ENCODE measurements around the gene DTHD1. TPM values are rescaled to one million over a fixed set of nuclear protein-coding genes. Genes with fewer than 3 reads are reported as not detected.

DTHD1 gene
- total and polyA plus RNA-seq, 10 of the 15 experiments (the other 5 are each of a cell fraction or from before 2014, with no cell fraction given), result 0.05 to 2.8 (median 1.4) TPM

DNA sequence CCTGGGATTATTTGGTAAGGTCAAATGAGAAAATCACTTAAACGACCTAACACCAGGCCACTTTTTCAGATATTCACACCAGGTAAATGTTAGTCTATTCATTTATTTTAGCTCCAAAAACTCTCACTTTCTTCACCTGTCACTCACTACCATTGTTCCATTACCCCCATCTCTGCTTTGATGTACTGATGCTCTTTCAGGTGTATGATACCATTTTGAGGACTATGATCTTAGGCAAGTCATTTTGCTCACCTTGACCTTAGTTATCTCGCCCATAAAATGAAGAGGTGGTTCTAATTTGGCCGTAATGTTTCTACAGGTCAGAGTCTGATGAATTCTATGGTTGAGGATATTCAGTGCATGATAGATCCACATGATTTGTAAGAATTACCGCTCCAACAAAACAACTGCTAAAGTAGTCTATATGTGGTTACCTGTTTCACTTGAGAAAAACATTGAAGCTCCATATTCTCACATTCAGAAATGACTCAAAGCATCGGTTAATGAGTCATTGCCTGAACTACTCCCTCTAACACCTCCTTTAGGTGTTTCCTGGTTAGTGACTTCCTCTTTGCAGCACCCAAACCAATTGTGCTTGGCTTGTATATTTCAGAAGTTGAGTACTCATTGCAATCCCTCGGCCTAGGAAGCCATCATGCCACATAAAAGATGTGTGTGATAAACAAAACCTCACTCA lies 4.5 kb downstream of the DTHD1 start (continued):
- TF ChIP-seq SUZ12 (IDR thresholded peaks at IDR 0.05; ENCODE audit: unreplicated experiment) (no peak), TCF12 (IDR thresholded peaks at IDR 0.05; ENCODE audit: low read depth, low read length) (peak; percentile 64; the same call in 1 of the 2 replicates), TAF1 (IDR thresholded peaks at IDR 0.05; ENCODE audit: borderline replicate concordance, low read depth, low read length) (0 out of 2 replicates have a peak, but pooled peaks have one; percentile 17), IRF4 (IDR thresholded peaks at IDR 0.05; ENCODE audit: low read depth, low read length) (peak; percentile 98), POLR2AphosphoS5 (IDR thresholded peaks at IDR 0.05; ENCODE audit: low read length) (no peak), ZNF384 (IDR thresholded peaks at IDR 0.05; ENCODE audit: borderline replicate concordance, low read depth, low read length) (no peak), TCF7 (IDR thresholded peaks at IDR 0.05; ENCODE audit: borderline replicate concordance) (peak; percentile 94), EP300 (IDR thresholded peaks at IDR 0.05; ENCODE audit: borderline replicate concordance in 1 of 2, control insufficient read depth in 1 of 2, low read depth in 2 of 2, low read length in 2 of 2) (peak; percentile 90 to 98), MXI1 (IDR thresholded peaks at IDR 0.05; ENCODE audit: low read depth, low read length) (0 out of 2 replicates have a peak, but pooled peaks have one; percentile 9), IKZF2 (IDR thresholded peaks at IDR 0.05) (peak; percentile 99), TCF3 (IDR thresholded peaks at IDR 0.05; ENCODE audit: borderline replicate concordance, insufficient read depth, low read depth, low read length) (no peak), EZH2 (IDR thresholded peaks at IDR 0.05; ENCODE audit: borderline replicate concordance, control insufficient read depth, low read depth, low read length) (no peak), SMC3 (IDR thresholded peaks at IDR 0.05; ENCODE audit: borderline replicate concordance, low read length) (no peak; the same call in 1 of the 2 replicates), JUND (IDR thresholded peaks at IDR 0.05; ENCODE audit: low read depth, low read length) (peak; percentile 94), NRF1 (conservative IDR thresholded peaks at IDR 0.05; ENCODE audit: low read depth, low read length) (no peak), PAX8 (IDR thresholded peaks at IDR 0.05) (no peak), HDAC6 (IDR thresholded peaks at IDR 0.05; ENCODE audit: unreplicated experiment) (no peak)
- TF ChIP-seq, protein P1, sequence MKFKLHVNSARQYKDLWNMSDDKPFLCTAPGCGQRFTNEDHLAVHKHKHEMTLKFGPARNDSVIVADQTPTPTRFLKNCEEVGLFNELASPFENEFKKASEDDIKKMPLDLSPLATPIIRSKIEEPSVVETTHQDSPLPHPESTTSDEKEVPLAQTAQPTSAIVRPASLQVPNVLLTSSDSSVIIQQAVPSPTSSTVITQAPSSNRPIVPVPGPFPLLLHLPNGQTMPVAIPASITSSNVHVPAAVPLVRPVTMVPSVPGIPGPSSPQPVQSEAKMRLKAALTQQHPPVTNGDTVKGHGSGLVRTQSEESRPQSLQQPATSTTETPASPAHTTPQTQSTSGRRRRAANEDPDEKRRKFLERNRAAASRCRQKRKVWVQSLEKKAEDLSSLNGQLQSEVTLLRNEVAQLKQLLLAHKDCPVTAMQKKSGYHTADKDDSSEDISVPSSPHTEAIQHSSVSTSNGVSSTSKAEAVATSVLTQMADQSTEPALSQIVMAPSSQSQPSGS (IDR thresholded peaks at IDR 0.05; ENCODE audit: low read length), result peak; percentile 98
- TF ChIP-seq, protein P2, sequence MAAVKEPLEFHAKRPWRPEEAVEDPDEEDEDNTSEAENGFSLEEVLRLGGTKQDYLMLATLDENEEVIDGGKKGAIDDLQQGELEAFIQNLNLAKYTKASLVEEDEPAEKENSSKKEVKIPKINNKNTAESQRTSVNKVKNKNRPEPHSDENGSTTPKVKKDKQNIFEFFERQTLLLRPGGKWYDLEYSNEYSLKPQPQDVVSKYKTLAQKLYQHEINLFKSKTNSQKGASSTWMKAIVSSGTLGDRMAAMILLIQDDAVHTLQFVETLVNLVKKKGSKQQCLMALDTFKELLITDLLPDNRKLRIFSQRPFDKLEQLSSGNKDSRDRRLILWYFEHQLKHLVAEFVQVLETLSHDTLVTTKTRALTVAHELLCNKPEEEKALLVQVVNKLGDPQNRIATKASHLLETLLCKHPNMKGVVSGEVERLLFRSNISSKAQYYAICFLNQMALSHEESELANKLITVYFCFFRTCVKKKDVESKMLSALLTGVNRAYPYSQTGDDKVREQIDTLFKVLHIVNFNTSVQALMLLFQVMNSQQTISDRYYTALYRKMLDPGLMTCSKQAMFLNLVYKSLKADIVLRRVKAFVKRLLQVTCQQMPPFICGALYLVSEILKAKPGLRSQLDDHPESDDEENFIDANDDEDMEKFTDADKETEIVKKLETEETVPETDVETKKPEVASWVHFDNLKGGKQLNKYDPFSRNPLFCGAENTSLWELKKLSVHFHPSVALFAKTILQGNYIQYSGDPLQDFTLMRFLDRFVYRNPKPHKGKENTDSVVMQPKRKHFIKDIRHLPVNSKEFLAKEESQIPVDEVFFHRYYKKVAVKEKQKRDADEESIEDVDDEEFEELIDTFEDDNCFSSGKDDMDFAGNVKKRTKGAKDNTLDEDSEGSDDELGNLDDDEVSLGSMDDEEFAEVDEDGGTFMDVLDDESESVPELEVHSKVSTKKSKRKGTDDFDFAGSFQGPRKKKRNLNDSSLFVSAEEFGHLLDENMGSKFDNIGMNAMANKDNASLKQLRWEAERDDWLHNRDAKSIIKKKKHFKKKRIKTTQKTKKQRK (IDR thresholded peaks at IDR 0.05; ENCODE audit: low read depth, low read length), result no peak
- TF ChIP-seq, protein P3, sequence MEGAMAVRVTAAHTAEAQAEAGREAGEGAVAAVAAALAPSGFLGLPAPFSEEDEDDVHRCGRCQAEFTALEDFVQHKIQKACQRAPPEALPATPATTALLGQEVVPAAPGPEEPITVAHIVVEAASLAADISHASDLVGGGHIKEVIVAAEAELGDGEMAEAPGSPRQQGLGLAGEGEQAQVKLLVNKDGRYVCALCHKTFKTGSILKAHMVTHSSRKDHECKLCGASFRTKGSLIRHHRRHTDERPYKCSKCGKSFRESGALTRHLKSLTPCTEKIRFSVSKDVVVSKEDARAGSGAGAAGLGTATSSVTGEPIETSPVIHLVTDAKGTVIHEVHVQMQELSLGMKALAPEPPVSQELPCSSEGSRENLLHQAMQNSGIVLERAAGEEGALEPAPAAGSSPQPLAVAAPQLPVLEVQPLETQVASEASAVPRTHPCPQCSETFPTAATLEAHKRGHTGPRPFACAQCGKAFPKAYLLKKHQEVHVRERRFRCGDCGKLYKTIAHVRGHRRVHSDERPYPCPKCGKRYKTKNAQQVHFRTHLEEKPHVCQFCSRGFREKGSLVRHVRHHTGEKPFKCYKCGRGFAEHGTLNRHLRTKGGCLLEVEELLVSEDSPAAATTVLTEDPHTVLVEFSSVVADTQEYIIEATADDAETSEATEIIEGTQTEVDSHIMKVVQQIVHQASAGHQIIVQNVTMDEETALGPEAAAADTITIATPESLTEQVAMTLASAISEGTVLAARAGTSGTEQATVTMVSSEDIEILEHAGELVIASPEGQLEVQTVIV (IDR thresholded peaks at IDR 0.05; ENCODE audit: borderline replicate concordance, partially characterized antibody), result no peak
